ENCODE results near the gene PRRT4. TPM values are rescaled to one million over a fixed set of nuclear protein-coding genes. Genes with fewer than 3 reads are reported as not detected.

The PRRT4 gene
- total RNA-seq, 2 donors from 2014 or later: 0.43 to 1.2 TPM

DNA sequence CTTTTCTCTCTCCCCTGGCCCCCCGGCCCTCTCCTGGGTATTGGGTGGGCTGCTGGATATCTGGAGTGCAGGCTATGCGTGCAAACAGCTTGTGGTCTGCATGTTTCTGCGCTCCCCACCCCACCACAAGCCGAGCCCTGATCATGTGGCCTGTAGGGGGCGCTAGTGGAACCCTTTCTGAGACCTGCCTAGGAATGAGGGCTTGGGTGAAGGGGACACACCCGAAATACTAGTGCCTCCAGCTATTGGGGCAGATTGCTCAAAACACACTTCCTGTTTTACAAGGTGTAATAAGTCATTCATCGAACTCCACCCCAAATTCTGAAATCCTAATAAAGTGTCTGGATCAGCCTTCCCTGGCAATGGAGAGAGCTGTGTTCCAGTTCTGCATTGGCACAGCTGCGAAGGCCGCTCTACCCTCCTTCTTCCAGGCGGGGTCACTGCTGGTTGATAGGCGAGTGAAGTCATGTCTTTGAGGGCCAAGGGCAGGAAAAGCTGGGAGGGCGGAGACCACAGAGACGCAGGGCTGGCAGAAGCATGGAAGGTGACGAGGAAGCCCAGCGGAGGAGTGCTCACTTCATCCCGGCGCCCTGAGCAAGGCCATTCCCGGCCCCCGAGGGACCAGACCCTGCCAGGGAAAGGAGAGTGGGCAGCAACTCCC lies 19.8 kb upstream of the PRRT4 start:
- intact Hi-C loops (cut with DNase I): no loop called here
- peak; percentile 94 for DNase-seq (ENCODE audit: low spot score)

DNA sequence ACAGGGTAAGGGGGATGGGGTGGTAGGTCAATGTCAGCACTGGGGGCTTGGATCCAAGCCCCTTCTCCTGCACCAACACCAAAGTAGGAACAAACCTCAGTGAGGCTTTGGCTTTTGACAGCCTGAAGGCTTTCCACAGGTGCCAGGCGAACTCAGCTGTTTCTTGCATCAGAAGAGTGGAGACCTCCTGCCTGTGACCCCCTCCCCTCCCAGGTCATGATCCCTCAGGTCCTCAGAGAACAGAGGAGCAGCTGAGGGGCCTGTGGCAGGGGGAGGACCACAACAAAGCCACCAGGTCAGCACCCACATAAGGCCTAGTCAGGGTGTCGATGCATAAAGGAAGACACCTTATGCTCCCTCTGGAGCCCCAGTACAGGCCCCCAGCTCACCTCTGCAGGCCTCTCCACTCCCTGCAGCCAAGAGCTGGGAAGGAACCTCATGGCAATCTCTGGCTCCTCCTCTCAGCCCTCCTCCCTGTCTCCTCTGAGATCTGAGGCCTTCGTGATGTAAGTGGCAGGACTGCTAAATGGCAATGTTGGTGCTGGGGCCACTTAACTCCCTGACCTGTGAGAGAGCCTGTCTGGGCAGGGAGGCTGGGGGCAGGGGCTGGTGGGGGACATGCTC lies 19.1 kb upstream of the PRRT4 start:
- intact Hi-C loops (cut with DNase I): no loop called here
- DNase-seq (ENCODE audit: low spot score): peak; percentile 52

DNA sequence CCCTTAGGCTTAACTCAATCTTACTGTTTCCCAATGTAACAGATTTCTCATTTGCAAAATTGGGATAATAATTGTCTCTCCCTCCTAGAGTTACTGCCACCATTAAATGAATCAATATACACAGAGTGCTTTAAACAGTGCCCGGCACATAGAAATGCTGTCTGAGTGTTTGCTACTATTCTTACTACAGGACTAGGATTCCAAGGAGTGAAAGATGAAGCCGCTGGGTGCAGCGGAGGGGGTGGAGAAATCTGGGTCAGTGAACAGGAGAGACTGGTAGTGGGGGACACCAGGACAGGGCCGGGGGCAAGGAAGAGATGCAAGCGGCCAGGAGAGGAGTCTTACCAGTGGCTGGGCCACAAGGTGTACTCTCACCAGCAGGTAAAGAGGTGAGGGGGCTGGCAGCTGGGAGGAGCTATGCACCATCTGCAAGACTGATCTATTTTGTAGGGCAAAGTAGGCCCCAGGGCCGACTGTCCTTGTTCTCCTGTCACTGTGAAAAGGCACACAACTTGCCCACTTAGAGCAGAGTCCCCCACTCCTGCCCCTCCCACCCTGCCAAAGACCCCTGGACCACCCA lies 18.5 kb upstream of the PRRT4 start:
- intact Hi-C loops (cut with DNase I): no loop called here
- peak; percentile 62 for DNase-seq (ENCODE audit: low spot score)

DNA sequence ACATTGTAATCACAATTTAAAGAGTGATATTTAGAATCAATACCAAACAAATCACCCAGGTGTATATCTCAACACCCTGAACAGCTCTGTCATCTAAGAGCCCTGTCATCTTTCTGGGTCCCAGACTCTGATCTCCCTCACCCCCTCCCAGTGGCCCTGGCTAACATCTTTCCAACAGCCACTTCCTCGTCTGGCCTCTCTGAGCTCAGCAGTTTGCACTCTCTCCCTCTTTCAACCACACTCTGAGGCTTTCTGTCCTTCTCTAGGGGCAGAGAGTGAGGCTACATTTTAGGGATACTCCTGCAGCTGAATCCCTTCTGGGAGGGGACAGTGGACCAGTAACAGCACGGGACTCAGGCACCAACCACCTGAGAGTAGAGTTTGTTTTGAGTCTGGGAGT lies 17.1 kb upstream of the PRRT4 start:
- DNase-seq (ENCODE audit: low spot score): no peak
- intact Hi-C loops (cut with DNase I): no loop called here

DNA sequence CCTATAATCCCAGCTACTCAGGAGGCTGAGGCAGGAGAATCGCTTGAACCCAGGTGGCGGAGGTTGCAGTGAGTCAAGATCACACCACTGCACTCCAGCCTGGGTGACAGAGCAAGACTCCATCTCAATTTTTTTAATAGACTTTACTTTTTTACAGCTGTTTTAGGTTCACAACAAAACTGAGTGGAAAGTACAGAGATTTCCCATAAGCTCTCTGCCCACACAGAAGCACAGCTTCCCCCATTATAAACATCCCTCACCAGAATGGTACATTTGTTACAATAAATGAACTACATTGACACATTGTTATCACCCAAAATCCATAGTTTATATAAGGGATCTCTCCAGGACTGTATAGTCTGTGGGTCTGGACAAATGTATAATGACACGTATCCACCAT lies 14.6 kb upstream of the PRRT4 start:
- intact Hi-C loops (cut with DNase I): no loop called here
- no peak for DNase-seq (ENCODE audit: low spot score)

GRCh38 chr7:128374041-128374440 lies 12.6 kb upstream of the PRRT4 start:
- intact Hi-C loops (cut with DNase I): no loop called here
- no peak for DNase-seq (ENCODE audit: low spot score)

DNA sequence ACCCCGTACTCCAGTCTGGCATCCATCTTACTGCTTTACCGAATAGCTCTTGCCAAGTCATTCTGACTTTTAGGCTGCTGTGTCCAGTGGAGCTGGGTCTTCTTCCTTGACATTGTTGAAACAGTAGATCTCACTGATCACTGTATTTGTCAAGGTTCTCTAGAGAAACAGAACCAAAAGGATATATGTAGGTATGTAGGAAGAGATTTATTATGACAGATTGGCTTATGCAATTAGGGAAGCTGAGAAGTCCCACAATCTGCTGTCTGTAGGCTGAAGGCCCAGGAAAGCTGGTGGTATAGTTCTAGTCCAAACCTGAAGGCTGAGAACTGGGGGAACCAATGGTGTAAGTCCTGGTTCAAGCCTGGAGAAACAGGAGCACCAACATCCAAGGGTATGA lies 12.1 kb upstream of the PRRT4 start:
- intact Hi-C loops (cut with DNase I): no loop called here
- DNase-seq (ENCODE audit: low spot score): peak; percentile 2

DNA sequence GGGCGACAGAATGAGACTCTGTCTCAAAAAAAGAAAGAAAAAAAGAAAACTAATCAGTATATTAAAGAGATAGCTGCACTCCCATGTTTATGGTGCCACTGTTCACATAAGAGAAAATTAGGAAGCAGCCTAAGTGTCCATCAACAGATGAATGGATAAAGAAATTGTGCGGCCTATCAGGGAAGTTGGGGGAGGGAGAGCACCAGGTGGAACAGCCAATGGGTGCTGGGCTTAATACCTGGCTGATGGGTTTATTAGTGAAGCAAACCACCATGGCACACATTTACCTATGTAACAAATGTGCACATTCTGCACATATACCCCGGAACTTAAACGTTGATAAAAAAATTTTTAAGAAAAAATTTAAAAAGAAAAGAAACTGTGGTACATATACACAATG lies 9.0 kb upstream of the PRRT4 start:
- intact Hi-C loops (cut with DNase I): no loop called here
- DNase-seq (ENCODE audit: low spot score): no peak

GRCh38 chr7:128366986-128367385 lies 5.5 kb upstream of the PRRT4 start:
- DNase-seq (ENCODE audit: low spot score): no peak
- intact Hi-C loops (cut with DNase I): no loop called here

- DNase-seq (ENCODE audit: low spot score): no peak
- intact Hi-C loops (cut with DNase I): no loop called here
These were observed 4.8 kb upstream of the PRRT4 start for GRCh38 chr7:128366300-128366699.

DNA sequence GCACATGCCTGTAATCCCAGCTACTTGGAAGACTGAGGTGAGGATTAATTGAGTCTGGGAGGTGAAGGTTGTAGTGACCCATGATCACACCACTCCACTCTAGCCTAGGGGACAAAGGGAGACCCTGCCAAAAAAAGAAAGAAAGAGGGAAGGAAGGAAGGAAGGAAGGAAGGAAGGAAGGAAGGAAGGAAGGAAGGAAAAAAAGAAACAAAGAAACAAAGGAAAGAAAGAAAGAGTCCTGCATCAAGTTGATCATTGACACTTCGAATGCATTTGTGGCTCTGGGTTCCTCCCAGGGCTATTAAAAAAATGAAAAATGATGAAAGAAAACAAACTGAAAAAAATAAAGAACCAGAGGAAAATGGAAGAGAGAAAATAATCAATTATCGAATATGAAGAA lies 3.9 kb upstream of the PRRT4 start:
- intact Hi-C loops (cut with DNase I): no loop called here
- DNase-seq (ENCODE audit: low spot score): no peak

DNA sequence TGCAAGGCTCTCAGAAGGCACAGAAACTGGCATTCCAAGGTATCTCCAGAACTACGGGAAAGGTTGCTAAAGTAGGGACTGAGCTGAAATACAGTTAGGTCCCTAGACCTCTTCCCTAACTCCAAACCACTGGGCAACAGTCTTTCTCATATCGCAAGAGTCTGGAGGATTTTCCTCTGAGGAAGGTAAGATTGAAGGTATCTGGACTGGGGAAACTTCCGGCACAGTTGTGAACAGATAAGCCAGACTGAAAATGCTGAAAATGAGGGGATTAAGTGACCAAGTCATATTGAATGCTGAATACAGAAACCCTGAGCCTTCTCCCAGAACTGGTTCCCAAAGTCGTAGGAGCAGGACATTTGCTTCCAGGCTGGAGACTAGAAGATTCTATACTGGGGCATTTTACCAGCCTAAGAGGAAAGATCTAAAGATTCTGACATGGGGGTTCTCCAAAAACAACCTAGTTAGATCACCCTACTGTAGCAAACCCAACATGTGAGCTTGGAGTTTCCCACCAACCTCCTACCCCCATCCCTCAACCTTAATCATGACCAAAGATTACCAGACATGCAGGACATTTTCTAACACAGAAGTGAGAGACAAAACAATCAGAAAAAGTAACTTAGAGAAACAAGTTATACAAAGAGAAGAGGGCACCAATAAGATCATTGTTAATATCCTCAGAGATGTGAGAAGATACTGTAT lies 2.8 kb upstream of the PRRT4 start:
- intact Hi-C loops (cut with DNase I): no loop called here
- DNase-seq (ENCODE audit: low spot score): no peak

DNA sequence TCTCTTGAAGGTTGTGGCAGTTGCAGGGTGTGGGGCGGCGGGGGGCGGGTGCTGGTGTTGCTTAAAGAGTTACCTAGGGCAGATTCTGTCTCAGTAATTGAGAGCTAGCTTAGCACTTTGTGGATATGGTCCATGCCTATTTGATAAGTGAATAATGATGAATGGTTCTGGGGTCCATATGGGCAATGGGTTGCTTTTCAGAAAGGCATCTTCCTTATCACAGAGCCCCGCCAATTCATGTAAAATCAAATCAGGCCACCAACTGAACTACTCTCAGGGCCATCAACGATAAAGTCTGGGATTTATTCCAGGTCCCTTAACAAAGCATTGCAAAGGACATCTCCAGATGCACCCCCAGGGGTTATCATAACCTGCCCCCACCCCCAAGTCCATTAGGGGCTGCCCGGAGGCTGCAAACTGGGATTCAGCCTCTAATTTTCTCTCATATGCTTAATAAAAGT lies 1.8 kb upstream of the PRRT4 start:
- intact Hi-C loops (cut with DNase I): no loop called here
- DNase-seq (ENCODE audit: low spot score): no peak

- no peak for DNase-seq (ENCODE audit: low spot score)
- intact Hi-C loops (cut with DNase I): no loop called here
These were observed 1.2 kb upstream of the PRRT4 start for GRCh38 chr7:128362670-128363069.

DNA sequence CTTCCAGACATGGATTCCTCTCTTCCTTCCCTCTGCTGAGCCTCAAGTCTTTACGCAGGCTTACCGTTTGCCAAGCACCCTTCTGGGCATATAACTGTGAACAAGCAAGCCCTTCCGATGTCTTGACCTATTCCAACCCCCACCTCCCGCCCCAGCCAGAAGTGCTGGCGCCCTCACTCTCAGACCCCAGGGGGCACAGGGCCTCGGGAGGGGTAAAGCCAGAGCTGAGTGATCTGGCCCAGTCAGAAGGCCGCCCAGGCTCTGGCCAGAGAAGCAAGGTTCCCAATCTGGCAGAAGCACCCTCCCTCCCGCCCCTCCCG lies 1.2 kb downstream of the PRRT4 start:
- intact Hi-C loops (cut with DNase I): no loop called here
- no peak for DNase-seq (ENCODE audit: low spot score)

- intact Hi-C loops (cut with DNase I): no loop called here
- no peak for DNase-seq (ENCODE audit: low spot score)
These were observed 1.6 kb downstream of the PRRT4 start for GRCh38 chr7:128359939-128360338.

GRCh38 chr7:128359336-128359735 lies 2.2 kb downstream of the PRRT4 start:
- intact Hi-C loops (cut with DNase I): no loop called here
- DNase-seq (ENCODE audit: low spot score): no peak

DNA sequence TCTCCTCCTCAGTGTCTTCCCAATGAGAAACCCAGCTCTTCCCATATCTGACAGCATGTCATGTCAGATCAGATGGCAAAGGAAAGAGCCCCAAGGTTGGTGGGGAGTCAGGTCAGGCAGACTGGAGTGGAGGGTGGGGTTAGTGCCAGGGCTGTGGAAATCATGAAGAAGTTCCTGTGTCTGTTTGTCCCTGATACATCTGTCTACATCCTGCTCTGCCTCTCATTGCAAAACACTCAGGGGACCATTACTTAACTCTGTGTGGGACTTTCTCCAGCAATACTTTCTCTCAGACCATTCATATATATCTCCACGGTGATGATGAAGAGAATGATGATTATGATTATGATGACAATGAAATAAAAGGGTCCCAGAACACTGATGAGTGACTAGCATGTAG lies 3.3 kb downstream of the PRRT4 start:
- intact Hi-C loops (cut with DNase I): no loop called here

DNA sequence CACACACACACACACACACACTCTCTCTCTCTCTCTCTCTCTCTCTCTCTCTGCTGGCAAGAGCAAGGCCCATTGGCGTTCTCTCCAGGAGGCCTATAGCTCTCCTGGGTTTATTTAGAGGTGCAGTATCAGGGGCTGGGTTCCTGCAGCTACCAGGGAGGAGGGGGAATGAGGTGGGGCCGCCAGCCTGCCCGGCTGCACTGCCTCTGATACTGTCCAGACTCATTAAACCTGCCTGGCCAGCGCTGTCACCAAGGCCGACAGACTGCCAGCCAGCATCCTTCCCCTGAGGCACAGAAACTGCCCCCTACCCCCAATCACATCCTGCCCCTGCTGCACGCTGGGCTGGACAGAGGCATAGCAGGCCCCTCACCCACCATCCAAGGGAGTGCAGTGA lies 4.3 kb downstream of the PRRT4 start:
- intact Hi-C loops (cut with DNase I): no loop called here
- no peak for DNase-seq (ENCODE audit: low spot score)

More for the DNA sequence above, 3.3 kb downstream of the PRRT4 start:
- no peak for DNase-seq (ENCODE audit: low spot score)

DNA sequence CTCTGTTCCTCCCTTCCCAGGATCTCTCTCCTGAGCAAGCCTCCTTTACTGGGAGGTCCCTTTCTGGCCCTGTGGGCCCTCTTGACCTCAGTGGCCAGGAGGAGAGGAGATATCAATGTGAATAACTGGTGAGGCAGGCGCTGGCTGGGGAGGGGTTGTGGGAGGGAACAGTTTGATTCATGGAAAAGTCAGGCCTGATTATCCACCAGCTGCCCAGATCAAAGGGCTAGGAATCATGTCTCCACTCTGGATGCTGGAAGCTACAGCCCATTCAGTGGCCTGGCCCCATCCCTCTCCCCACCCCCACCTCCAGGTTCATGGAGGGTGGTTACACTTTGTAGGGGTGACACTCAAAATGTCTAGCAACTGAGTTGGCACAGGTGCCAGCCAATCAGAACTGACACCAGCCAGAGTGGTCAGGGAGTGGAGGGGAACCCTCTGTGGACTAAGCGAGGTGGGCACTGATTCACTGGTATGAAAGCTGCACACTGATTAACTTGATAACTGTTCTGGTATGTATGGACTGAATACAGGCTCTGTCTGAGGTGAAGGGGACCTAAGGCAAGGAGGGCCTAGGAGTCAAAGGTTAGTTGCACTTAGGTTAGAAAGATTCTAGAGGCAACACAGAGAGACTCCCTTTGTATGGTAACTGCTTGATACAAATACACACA lies 4.8 kb downstream of the PRRT4 start:
- intact Hi-C loops (cut with DNase I): no loop called here
- DNase-seq (ENCODE audit: low spot score): no peak

Measured in posterior vena cava (tissue), 2 donors.